ENCODE measurements around the gene TTL.

DNA sequence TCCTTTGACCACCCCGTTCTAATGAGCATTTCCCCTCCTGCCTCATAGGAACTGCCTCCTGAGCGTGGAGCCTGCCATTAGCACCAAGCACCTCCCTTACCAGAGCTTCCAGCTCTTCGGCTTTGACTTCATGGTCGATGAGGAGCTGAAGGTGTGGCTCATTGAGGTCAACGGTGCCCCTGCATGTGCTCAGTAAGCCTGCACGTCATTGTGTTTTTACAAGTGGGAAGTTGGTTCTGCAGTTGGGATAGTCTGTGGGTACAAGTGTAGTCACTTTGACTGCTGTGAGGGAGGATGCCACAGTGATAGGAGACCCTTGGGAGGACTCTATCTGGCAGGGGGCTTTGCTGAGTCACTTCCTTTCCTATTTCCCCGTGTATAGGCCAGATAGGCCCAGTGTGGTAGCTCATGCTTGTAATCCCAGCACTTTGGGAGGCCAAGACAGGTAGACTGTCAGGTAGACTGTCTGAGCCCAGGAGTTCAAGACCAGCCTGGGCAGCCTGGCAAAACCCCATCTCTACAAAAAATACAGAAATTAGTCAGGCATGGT lies 38.4 kb downstream of the TTL start:
- TF ChIP-seq, protein P1, sequence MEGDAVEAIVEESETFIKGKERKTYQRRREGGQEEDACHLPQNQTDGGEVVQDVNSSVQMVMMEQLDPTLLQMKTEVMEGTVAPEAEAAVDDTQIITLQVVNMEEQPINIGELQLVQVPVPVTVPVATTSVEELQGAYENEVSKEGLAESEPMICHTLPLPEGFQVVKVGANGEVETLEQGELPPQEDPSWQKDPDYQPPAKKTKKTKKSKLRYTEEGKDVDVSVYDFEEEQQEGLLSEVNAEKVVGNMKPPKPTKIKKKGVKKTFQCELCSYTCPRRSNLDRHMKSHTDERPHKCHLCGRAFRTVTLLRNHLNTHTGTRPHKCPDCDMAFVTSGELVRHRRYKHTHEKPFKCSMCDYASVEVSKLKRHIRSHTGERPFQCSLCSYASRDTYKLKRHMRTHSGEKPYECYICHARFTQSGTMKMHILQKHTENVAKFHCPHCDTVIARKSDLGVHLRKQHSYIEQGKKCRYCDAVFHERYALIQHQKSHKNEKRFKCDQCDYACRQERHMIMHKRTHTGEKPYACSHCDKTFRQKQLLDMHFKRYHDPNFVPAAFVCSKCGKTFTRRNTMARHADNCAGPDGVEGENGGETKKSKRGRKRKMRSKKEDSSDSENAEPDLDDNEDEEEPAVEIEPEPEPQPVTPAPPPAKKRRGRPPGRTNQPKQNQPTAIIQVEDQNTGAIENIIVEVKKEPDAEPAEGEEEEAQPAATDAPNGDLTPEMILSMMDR (IDR thresholded peaks at IDR 0.05 in 8 of 11, conservative IDR thresholded peaks at IDR 0.05 in 3 of 11): no peak
- no peak for TF ChIP-seq POLR2A (IDR thresholded peaks at IDR 0.05)

Data from spleen (tissue), 7 donors.